GM04504 (cell line): ENCODE results near the gene PUS1.

Source experiments
- DNase-seq: peaks from one replicate; pipeline ENCODE4 v3.0.0-alpha.2; 2012; ENCODE audit warnings: low read depth

The PUS1 gene

GRCh38 chr12:131916306-131917138 is 12.6 kb upstream of the PUS1 start:
- DNase-seq, result no peak

DNA sequence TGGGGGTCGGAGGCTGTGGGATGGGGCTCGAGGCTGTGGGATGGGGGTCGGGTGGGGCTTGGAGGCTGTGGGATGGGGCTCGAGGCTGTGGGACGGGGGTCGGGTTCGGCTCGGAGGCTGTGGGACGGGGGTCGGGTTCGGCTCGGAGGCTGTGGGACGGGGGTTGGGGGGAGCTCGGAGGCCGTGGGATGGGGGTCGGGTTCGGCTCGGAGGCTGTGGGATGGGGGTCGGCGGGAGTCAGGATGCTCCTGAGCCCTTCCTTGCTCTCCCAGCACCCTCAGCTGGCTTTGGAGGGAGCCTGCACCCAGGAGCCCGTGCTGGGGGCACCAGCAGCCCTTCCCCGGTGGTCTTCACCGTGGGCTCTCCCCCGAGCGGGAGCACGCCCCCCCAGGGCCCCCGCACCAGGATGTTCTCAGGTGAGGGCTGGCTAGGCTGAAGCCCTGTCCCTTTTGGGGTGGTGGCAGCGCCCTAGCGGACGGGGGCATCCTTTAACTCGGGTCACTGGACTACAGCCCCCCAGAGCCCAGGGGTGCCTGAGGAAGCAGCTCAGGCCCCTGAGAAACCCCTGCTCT is 11.9 kb upstream of the PUS1 start:
- DNase-seq, result no peak

- no peak for DNase-seq
Measured at GRCh38 chr12:131917711-131918306, 11.3 kb upstream of the PUS1 start.

DNA sequence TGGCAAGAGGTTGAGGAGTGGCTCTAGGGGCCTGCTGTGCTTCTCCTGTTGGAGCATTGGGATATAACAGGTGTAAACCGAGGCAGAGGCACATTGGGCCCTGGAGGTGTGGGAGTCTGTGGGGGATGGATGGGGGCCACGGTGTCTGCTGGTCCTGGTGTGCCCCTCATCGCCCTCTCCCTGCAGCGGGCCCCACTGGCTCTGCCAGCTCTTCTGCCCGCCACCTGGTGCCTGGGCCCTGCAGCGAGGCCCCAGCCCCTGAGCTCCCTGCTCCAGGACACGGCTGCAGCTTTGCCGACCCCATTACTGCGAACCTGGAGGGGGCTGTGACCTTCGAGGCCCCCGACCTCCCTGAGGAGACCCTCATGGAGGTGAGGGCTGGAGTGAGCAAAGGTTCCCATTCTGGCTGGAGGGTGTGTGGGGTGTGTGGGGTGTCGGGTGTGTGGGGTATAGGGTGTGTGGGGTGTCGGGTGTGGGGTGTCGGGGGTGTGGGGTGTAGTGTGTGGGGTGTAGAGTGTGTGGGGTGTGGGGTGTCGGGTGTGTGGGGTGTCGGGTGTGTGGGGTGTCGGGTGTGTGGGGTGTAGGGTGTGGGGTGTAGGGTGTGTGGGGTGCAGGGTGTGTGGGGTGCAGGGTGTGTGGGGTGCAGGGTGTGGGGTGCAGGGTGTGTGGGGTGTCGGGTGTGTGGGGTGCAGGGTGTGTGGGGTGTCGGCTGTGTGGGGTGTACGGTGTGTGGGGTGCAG is 10.6 kb upstream of the PUS1 start:
- DNase-seq, result no peak

DNA sequence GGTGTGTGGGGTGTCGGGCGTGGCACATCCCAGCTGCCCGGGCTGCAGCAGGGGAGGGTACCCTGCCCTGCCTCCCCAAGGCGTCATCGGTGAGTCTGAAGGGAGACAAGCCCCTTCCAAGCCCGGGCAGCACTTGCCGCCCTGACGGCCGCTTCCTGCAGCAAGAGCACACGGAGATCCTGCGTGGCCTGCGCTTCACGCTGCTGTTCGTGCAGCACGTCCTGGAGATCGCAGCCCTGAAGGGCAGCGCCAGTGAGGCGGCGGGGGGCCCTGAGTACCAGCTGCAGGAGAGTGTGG is 10.1 kb upstream of the PUS1 start:
- DNase-seq, result no peak

DNA sequence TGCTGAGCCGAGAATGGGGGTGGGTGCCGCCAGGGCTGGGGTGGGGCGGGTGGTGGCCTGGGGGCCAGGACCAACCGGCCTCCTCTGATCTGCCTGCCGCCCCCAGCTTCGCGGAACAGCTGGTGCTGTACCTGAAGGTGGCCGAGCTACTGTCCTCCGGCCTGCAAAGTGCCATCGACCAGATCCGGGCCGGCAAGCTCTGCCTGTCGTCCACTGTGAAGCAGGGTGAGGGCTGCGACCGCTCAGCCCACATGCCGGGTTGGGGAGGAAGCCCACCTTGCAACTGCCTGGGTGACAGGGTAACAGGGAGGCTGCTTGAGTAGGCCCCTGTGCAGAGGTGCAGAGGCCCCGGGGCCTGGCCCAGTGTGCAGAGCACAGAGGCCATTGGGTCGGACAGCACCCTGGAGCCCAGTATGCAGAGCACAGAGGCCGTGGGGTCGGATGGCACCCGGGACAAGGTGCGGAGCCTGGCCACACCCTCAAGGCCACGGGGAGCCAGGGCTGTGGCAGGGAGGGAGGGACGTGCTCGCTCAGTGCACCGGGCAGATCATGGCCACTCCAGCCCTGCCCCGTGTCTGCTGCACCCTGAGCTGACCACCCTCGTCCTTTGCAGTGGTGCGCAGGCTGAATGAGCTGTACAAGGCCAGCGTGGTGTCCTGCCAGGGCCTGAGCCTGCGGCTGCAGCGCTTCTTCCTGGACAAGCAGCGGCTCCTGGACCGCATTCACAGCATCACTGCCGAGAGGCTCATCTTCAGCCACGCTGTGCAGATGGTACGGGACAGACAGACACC is 9.5 kb upstream of the PUS1 start:
- no peak for DNase-seq

- no peak for DNase-seq
Measured at GRCh38 chr12:131920157-131920508, 8.9 kb upstream of the PUS1 start.

GRCh38 chr12:131920902-131921840 is 7.9 kb upstream of the PUS1 start:
- no peak for DNase-seq

DNA sequence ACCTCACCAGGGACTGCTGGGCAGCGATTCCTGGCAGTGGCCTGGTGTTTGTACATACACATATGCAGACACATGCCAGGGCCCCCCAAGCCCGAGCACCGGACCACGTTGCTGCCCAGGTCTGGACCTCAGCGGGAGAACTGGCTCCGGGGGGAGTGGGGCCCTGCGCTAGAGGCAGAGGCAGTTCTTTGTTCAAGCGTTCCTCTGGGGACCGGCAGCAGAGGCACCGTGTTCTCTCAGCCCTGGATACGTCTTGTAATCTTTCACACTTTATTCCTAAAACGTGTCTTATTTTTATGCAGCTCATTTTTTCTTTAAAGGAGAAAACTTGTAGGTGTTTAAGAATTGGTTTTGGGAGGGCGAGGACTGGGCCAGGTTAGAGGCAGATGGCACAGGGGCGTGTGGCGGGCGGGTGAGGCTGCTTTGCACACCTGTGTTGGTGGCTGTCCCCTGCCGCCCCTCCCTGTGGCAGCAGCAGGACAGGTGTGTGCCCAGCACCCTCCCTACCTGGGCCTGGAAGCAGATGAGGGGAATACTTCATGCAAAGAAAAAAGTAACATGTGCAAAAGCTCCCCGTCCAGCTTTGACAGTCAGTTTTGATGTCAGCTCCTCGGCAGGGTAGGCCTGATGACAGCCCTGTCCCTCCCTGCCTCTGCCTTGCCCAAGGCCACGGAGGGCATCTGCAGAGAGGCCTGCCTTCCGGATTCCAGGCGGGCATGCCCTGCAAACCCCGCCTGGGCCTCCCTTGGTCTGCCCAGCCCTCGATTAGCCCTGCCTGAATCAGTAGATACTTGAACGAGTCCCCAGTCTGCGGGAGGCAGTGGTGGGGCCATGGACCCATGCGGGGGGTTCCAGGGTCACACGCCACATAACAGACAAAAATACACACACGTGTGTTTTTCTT is 7.0 kb upstream of the PUS1 start:
- no peak for DNase-seq

DNA sequence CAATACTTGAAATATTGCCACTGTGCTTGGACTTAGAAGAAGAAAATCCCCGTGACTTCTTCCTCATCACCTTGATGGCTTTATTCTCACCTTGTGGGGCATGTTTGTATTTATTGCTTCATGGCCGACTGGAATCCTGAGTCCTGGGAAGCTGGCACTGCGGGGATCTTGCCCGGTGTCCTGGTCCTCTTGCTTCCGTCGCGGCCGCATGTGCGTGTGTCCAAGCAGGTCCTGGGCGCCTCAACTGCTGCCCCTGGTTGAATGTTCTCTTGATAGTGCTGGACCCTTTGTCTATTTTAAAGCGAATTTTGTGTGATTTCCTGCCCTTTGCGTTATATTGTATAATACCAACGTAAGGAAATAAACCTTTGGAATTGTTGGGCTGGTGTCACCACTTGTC is 6.3 kb upstream of the PUS1 start:
- DNase-seq, result no peak

DNA sequence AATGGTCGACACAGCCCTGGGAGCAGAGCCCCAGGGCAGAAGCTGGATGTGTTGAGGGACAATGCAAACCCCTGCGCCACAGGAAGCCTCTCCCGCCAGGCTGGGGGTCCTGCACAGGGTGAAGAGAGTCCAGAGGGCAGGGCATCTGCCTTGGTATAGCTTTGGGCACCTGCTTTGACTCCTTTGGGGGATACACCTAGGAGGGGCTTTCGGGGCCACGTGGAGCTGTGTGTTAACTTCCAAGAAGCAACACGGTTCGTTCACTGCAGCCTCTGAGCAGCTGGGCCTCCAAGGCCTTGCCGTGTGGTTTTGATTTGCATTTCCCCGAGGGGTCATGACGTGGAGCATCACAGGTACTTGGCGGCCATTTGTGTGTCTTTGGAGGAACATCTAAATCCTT is 5.8 kb upstream of the PUS1 start:
- DNase-seq, result no peak

DNA sequence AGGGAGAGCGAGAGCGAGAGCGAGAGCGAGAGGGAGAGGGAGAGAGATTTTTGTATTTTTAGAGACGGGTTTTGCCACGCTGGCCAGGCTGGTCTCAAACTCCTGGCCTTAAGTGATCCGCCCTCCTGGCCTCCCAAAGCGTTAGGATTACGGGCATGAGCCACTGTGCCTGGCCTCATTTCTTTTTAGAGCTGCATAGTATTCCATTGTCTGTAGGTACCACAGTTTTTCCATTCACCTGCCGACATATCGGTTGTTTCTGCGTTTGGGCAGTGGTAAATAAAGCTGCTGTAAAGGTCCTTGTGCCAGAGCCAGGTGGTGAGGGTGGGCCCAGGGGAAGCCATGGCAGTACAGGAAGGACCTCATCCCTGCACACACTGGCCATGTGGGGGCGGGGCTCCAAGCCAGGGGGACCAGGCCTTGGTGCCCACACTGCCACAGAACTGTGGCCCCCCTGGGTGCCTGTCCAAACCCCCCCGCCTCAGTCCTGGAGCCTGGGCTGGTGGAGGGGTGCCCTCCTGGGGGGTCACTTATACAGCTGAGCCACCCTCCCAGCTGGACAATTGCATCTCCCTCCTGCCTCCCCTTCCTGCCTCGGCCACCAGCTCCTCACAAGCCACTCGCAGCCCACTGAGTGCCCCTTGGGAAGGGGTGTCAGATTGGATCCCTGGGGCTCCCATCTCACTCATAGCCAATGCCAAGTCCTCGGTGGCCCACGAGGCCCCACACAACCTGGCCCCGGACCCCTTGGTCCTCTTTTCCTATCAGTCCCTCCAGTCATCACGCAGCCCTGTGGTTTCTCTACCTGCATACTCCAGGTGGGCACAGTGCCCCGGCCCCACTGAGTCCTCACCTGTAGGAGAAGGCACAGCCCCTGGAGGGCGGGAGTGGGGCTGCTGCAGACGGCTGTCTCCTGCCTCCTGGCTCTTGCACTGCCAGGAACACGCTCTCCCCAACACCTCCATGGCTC is 1.7 kb upstream of the PUS1 start:
- DNase-seq, result no peak

DNA sequence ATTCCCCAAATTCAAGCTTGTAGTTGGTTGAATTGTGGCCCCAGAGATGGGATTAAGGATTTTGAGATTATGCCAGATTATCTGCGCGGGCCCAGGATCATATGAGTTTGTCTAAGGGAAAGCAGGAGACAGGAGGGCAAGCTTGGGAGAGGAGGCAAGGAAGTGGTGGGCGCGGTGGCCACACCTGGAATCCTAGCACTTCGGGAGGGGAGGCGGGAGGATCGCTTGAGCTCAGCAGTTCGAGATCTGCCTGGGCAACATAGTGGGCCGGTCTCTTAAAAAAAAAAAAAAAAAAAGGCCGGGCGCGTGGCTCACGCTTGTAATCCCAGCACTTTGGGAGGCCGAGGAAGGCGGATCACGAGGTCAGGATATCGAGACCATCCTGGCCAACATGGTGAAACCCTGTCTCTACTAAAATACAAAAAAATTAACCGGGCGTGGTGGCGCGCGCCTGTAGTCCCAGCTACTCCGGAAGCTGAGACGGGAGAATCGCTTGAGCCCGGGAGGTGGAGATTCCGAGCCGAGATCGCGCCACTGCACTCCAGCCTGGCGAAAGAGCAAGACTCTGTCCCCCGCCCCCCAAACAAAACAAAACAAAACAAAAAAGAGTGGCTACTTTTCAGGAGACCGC is 881 bp upstream of the PUS1 start:
- no peak for DNase-seq

- no peak for DNase-seq
Measured at GRCh38 chr12:131929581-131930456, 743 bp downstream of the PUS1 start.

DNA sequence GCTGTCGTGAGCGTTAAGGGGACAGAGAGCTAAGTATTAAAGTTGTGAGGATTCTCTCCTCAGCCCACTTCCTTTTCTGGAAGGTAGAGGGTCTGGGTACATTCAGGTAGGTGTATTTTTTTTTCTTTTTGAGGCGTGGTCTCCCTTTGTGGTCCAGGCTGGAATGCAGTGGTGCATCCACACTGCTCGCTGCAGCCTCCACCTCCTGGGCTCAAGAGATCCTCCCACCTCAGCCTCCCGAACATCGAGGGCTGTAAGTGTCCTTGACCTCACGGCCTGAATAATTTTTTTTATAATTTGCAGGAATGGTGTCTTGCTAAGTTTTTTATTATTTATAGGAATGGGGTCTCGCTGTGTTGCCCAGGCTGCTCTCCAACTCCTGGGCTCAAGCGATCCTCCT is 1.4 kb downstream of the PUS1 start:
- DNase-seq, result no peak

GRCh38 chr12:131933387-131933786 is 4.3 kb downstream of the PUS1 start:
- DNase-seq, result no peak

- DNase-seq, result no peak
Measured at GRCh38 chr12:131934535-131934934, 5.5 kb downstream of the PUS1 start.
